SK-N-DZ (cell line): ENCODE results near the gene MTMR6.

Source experiments
- DNase-seq: peaks from one replicate; pipeline ENCODE4 v3.0.0-alpha.2; 2015; ENCODE audit warnings: low spot score

The MTMR6 gene

DNA sequence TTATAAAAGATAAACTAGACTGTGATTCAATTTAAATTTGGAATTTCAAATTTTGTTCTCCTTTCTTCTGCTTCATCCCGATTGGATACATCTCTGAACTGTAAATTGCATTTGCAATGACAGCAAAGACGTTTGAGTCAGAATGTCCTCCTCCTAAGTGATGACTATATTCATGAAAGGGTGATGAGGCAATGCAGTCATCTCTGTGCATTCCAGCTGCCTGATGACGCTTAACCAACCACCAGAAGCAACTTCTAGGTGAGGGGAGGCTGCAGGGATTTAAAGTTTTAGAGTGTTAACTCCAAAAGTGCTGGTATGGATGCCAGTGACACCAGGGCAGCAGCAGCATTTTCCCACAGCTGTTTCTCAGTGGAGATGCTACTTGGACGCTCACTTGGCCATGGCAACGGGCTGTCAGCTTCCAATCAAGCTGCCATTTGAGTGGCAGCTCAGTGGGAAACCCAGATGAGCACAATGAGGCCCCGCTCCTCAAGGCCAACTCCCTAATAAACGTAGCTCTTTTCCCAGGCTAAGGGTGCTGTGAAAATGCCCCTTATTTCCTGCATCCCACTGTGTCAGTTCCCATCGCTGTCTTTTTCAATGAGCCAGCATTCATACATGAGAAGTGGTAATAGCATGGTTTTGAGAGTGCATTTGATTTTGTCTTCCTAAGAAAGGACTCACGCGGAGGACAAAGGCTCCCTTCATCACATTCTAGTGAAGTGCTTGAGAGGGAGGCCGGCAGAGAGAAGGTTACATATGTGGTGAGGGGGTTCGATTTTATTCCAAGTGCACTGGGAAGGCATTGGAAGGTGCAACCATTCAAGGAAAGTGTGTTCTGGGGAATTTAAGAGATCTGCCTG is 70.0 kb downstream of the MTMR6 start:
- no peak for DNase-seq

DNA sequence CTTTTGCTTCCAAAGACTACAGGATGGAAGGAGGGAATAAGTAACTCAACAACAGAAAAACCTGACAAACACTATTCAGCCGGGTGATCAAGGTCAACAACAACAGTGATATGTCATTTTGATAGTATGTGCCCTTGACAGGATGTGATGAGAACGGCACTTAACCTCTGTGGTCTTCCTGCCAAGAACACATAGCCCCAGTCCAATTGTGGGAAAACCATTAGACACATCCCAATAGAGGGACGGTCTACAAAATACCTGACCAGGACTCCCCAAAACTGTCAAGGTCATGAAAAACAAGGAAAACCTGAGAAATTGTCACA is 72.1 kb downstream of the MTMR6 start:
- DNase-seq: no peak

DNA sequence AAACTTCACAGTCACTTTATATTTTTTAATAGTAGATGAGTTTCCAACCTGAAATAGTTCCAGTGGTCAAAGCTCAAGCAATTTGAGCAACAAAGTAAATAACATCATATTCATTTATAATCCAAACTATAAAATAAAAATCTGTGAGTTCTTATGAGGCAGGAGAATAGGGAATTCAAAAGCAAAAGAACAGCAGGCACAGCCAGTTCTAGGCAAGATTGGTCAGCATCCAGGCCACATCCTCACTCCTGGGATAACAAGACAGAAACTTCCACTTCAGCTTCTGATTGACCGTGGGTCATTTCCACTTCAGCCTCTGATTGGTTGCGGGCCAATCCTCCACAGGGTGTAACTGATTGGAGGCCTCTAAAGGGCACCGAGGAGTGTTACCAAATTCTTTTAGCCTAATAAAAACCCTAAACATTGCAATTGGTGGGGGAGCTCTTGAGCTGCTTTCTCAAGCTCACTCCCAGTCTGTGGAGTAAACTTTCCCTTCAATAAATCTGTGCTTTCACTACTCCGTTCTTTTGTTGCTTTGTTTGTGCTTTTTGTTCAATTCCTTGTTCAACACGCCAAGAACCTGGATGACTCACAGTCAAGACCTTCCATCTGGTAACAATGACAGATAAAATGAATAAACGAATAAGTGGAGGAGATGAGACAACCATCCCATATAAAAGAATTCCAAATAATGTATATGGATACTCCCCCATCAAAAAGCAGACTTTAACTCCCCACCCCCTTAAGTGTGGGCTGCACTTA is 72.6 kb downstream of the MTMR6 start:
- no peak for DNase-seq

DNA sequence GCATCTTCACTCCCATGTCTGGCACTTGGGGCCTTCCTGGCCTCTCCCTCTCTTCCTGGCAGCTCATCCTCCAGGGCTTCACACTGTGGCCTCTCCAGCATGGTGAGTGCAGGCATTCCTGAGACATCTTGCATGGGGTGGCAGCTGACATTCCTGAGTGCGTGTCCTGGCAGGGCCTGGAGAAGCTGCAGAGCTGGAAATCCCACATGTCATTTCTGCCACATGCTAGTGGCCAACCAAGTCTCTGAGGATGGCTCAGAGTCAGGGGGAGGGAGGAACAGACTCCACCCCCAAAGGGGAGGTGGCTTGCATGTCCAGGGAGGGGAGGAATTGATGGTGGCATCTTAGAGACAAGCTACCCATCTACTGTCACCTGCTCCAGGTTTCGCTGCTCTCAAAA is 73.6 kb downstream of the MTMR6 start:
- DNase-seq: no peak

DNA sequence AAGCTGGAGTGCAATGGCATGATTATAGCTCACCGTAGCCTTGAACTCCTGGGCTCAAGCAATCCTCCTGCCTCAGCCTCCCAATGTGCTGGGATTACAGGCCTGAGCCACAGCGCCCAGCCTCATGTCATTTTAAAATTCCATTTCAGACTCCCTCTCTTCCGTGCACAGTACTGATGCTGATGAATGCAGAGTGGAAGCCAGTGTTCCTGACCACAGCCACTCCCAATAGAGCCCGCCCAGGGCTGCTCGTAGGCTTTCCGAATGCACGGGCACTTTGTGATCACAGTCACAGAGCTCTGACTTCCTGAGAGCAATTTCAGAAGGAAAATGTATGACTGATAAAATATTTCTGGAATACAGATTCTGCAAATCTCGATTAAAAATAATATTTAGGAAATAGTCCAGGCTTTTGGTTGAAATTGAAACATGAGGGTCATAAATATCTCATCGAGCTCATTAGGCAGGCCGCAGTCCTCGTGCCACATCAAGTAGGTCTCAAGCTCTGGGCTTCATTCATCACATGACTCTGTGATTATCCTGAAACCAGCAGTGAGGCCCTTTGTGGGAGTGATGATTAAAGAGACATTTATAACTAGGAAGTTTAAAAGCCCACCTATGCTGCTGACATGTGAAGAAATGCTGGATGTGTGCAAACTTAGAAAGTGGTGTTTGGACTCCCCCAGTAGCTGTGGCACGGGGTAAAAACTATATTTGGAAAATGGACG is 76.3 kb downstream of the MTMR6 start:
- no peak for DNase-seq

DNA sequence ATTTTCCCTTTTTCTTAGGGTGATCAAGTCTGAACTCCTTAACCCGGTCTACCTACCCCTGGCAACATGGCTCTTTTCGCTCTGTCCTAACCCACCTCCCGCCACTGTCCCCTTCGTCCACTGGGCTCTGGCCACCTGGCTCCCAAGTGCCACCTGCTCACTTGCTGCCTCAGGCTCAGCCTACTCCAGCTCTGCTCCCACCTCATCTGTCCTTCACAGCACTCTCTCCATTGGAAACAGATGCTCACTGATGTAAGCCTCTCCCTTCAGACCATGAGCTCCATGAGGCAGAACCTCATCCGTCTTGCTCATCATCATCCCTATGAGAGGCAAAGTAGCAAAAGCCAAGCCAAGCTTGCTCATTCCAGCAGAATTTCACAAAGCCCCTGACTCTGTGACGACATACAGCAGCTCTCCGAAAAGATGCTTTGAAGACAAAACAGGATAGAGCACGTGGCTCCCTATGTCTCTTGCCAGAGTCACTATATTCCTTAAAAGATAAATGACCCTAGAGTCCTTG is 79.9 kb downstream of the MTMR6 start:
- DNase-seq: no peak

DNA sequence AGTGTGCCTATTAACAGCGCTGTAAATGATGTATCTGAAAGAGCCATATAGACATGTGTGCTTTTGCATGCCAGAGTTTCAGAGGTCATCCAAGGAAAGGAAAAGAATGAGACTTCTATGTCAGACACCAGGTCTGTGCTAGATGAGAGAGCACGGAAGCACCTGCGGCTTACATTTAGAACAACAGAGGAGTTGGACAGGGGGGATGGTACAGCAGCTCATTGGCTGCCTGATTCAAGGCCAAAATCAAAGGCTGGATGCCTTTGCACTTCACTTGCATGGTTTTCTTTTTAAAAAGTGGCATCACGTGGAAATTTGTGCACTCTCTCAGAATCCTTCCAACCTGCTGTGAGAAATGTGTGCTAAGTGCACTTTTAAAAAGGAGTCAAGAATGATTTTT is 82.4 kb downstream of the MTMR6 start:
- DNase-seq: no peak

DNA sequence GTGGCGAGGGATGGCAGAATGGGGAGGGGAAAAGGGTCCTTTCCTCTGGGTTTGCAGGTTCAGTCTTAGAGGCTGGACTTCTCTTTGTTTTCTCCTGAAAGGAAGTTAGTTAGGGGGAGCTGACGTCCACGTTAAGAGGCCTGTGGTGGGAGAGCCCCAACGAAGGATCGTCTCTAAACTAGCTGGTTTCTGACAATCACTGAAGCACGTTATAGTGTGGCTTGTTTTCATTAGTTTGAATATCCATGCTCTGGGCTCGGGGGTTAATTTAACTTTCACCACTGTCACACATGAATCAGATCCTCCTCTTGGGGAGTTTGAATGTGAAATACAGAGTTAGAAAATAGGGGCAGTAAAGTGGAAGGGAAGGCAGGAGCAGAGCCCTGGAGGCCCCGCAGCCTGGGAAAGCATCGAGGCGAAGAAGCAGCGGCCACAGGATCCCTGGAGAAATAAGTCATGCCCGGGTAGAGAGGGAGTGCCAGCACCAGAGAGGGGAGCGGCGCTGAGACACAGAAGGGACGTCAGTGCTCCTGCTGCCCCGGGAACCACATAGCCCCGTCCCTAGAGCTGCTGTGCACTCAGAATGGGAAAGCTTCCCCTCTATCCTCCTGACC is 84.1 kb downstream of the MTMR6 start:
- DNase-seq: no peak

DNA sequence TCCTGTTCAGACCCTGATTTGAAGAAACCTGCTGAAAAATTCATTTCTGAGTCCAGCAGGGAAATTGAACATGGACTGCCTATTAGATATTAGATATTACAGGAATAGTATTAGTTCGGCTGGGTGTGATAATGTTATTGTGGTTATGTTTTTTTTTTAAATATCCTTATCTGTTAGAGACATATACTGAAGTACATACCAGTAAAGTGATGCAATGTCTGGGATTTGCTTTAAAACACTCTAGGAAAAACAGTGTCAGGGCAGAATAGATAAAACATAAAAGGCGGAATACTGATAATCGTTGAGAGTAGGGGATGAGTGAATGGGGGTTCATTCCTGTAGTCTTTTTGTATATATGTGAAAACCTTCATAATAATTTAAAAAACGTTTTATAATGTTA is 86.5 kb downstream of the MTMR6 start:
- no peak for DNase-seq

DNA sequence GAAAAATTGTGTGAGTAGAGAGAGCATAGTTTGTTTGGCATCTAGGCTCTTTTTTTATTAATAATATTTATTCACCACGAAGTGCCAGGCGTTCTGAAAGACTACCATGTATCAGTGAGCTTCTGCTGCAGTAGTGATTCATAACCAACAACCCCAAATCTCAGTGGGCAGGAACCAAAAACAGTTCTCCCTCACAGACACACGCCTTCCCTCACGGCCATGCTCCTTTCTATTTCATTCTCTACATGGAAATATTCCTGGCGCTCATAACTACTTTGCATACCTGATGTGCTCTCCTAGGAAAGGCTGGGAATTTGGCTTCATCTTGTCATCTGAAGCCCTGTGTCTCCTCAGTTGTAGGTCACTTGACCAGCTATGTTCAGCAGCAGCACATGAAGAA is 88.6 kb downstream of the MTMR6 start:
- no peak for DNase-seq

DNA sequence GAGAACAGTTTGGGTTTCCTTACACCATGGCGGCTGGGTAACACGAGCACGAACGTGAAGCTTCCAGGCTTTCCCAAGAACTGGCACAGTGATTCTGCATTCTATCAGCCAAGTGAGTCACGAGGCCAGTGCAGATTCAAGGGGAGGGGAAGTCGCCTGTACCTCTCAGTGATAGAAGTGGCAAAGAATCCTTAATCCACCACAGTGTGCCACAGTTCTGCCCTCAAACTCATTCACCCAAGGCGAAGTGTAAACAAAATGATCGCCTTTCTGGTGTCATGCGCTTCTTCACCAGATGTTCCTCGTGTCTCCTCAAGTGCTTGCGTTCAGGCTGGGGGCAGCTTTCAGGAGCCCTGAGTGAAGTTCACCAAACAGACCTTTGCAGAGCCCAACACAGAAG is 90.3 kb downstream of the MTMR6 start:
- DNase-seq: no peak
